Muscle layer of duodenum (tissue), 2 donors: ENCODE data around the gene ZNF827.

Experiments
- H3K27ac ChIP-seq: one replicate; pipeline ENCODE4 v1.7.0; 2013; ENCODE audit warnings: mild to moderate bottlenecking, low read length
- H3K27me3 ChIP-seq: one replicate; pipeline ENCODE4 v1.7.0; 2013; ENCODE audit warnings: low read depth, mild to moderate bottlenecking, control low read depth, low read length
- H3K36me3 ChIP-seq, 2 donors: one replicate each; pipeline ENCODE4 v1.7.0; 2013; ENCODE audit warnings: low read length in 2 of 2, control low read depth in 1 of 2, mild to moderate bottlenecking in 1 of 2; ENCODE audit not compliant: insufficient read depth in 2 of 2, control insufficient read depth in 1 of 2
- H3K4me1 ChIP-seq, 2 donors: one replicate each; pipeline ENCODE4 v1.7.0; 2013; ENCODE audit warnings: low read length in 2 of 2, mild to moderate bottlenecking in 2 of 2, control low read depth in 1 of 2, moderate library complexity in 1 of 2; ENCODE audit not compliant: insufficient read depth in 2 of 2, control insufficient read depth in 1 of 2
- H3K4me3 ChIP-seq, 2 donors: one replicate each; pipeline ENCODE4 v1.7.0; 2013; ENCODE audit warnings: low read length in 2 of 2, low read depth in 1 of 2, mild to moderate bottlenecking in 1 of 2
- H3K9me3 ChIP-seq, 2 donors: one replicate each; pipeline ENCODE4 v1.7.0; 2013; ENCODE audit warnings: low read length in 2 of 2, control low read depth in 1 of 2, mild to moderate bottlenecking in 1 of 2; ENCODE audit not compliant: control insufficient read depth in 1 of 2
- donor health status: healthy.

Gene ZNF827

DNA sequence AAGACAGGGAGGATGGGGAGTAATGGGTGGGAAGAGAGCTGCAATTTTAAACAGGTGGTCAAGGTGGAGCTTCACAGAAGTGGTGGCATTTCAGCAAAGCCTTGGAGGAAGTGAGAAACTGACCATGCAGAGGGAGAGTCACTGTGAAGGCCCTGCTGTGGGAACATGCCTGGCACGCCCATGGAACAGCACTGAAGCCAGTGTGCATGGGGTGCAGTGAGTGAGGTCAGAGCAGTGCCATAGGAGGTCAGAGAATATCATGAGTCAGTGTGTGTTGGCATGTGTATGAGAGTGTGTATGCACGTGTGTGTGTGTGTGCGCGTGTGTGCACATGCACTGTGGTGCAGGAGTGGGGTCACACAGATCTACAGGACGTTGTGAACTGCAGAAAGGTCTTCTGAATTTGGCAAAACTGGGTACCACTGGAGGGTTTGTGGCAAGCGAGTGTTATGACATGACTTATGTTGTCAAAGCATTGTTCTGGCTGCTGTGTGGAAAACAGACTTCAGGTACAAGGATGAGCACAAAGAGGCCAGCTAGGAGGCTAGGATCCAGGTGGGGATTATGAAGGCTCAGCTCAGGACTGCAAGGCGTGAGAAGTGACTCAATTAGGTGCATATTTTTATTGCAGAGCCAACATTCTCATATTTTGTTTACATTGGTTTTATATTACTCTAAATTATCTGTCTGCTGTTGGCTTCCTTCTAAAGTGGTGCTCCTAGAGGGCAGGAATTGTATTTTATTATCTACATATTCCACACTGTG, 34.0 kb downstream of the ZNF827 start:
- Histone ChIP-seq H3K27ac (no peak overlapping the region), H3K27me3 (no peaks in the 10 kb centered on the region), H3K9me3 (no peaks in the 10 kb centered on the region), H3K4me1 (no peaks in the 10 kb centered on the region), H3K4me3 (no peak overlapping the region), H3K36me3 (peaks cover 8 to 12% of the 10 kb centered on the region in 2 donors)

DNA sequence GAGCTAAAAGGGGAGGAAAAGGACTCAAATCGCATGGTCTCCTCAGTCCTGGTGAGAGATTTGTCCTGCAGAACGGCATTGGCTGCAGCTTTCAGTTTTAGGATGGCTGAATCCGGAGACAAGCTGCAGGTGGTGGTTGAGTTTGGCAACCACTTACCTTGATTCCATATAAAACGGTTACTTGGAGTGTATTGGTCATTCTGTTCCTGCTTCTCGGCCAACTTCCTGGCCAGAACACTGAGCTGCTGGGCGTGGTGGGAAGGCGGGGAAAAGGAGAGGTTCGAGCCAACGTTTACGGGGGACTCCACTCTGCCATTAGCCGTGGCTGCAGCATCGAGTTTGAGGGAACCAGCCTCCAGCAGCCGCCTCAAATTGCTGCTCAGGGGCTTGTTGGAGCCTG, 36.1 kb downstream of the ZNF827 start:
- Histone ChIP-seq H3K27ac (no peak overlapping the region), H3K36me3 (peaks cover 8 to 12% of the 10 kb centered on the region in 2 donors), H3K4me3 (no peak overlapping the region), H3K4me1 (no peaks in the 10 kb centered on the region), H3K27me3 (no peaks in the 10 kb centered on the region), H3K9me3 (no peaks in the 10 kb centered on the region)

- Histone ChIP-seq H3K4me3 (no peak overlapping the region), H3K36me3 (peaks cover 8 to 12% of the 10 kb centered on the region in 2 donors), H3K27ac (no peak overlapping the region), H3K27me3 (no peaks in the 10 kb centered on the region), H3K4me1 (no peaks in the 10 kb centered on the region), H3K9me3 (no peaks in the 10 kb centered on the region)
These were observed 38.6 kb downstream of the ZNF827 start for GRCh38 chr4:145899886-145900460.

- Histone ChIP-seq H3K9me3 (no peaks in the 10 kb centered on the region), H3K36me3 (peaks cover 8 to 12% of the 10 kb centered on the region in 2 donors), H3K27me3 (no peaks in the 10 kb centered on the region), H3K4me3 (no peak overlapping the region), H3K27ac (no peak overlapping the region), H3K4me1 (no peaks in the 10 kb centered on the region)
These were observed 39.6 kb downstream of the ZNF827 start for GRCh38 chr4:145898926-145899531.

- Histone ChIP-seq H3K36me3 (peaks cover 8 to 12% of the 10 kb centered on the region in 2 donors), H3K9me3 (no peaks in the 10 kb centered on the region), H3K27ac (no peak overlapping the region), H3K4me3 (no peak overlapping the region), H3K27me3 (no peaks in the 10 kb centered on the region), H3K4me1 (no peaks in the 10 kb centered on the region)
These were observed 40.2 kb downstream of the ZNF827 start for GRCh38 chr4:145898466-145898865.

- no peaks in the 10 kb centered on the region for H3K4me1 ChIP-seq
- H3K36me3 ChIP-seq = peaks cover 0 to 6% of the 10 kb centered on the region in 2 donors
- H3K4me3 ChIP-seq = no peak overlapping the region
- H3K27ac ChIP-seq = no peak overlapping the region
- H3K9me3 ChIP-seq = no peaks in the 10 kb centered on the region
- no peaks in the 10 kb centered on the region for H3K27me3 ChIP-seq
These were observed 43.6 kb downstream of the ZNF827 start for GRCh38 chr4:145895056-145895455.

DNA sequence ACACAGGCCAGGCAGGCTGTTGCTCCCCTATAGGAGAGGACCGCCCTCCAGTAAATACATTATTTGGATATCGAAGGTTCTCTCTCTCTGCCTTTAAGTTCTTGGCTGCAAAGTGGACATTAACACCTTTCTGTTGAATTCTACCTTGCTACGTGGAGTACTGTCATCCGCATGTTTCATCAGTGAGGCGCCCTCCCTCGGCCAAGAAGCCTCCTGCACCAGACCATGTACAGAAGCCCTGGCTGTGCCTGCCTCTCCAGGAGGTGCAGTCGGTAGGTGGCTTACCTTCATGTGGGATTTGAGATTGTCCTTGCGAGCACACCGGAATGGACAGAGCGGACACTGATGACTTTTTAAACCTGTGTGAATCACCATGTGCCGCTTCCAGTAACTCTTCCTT, 46.7 kb downstream of the ZNF827 start:
- peaks cover 0 to 6% of the 10 kb centered on the region in 2 donors for H3K36me3 ChIP-seq
- H3K9me3 ChIP-seq = no peaks in the 10 kb centered on the region
- no peaks in the 10 kb centered on the region for H3K27me3 ChIP-seq
- H3K4me1 ChIP-seq = peaks cover 0 to 1% of the 10 kb centered on the region in 2 donors
- H3K4me3 ChIP-seq = no peak overlapping the region
- no peak overlapping the region for H3K27ac ChIP-seq

- H3K27ac ChIP-seq = no peak overlapping the region
- H3K4me1 ChIP-seq = peaks cover 0 to 14% of the 10 kb centered on the region in 2 donors
- no peak overlapping the region for H3K4me3 ChIP-seq
- H3K27me3 ChIP-seq = no peaks in the 10 kb centered on the region
- H3K9me3 ChIP-seq = no peaks in the 10 kb centered on the region
- peaks cover 0 to 6% of the 10 kb centered on the region in 2 donors for H3K36me3 ChIP-seq
These were observed 47.9 kb downstream of the ZNF827 start for GRCh38 chr4:145890689-145891088.

GRCh38 chr4:145888393-145888792, 50.2 kb downstream of the ZNF827 start:
- no peak overlapping the region for H3K27ac ChIP-seq
- H3K9me3 ChIP-seq = no peaks in the 10 kb centered on the region
- no peak overlapping the region for H3K4me3 ChIP-seq
- peaks cover 0 to 6% of the 10 kb centered on the region in 2 donors for H3K36me3 ChIP-seq
- peaks cover 0 to 14% of the 10 kb centered on the region in 2 donors for H3K4me1 ChIP-seq
- H3K27me3 ChIP-seq = no peaks in the 10 kb centered on the region

GRCh38 chr4:145887241-145887991, 51.2 kb downstream of the ZNF827 start:
- Histone ChIP-seq H3K27ac (peak overlapping the region; percentile 57), H3K27me3 (no peaks in the 10 kb centered on the region), H3K36me3 (peaks cover 0 to 6% of the 10 kb centered on the region in 2 donors), H3K9me3 (no peaks in the 10 kb centered on the region), H3K4me3 (no peak overlapping the region), H3K4me1 (peaks cover 0 to 14% of the 10 kb centered on the region in 2 donors)

DNA sequence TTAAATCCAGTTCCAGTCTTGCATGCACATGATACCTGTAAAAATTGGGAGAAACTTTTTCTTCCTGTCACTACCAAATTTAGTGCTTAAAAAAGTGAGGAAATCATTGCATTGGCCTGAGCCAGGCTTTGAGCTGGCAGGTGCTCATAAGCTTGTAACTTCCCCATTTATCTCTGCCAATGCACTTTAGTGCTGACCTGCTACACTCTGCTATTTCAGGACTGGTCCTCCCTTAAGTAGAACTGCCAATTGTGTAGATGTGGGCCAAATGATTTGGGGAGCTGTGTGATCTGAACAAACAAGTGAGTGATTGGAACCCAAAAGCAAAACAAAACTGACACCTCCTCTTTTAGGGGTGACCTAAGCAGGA, 51.8 kb downstream of the ZNF827 start:
- Histone ChIP-seq H3K4me1 (peaks cover 0 to 18% of the 10 kb centered on the region in 2 donors), H3K4me3 (no peak overlapping the region), H3K36me3 (peaks cover 0 to 6% of the 10 kb centered on the region in 2 donors), H3K27ac (no peak overlapping the region), H3K27me3 (no peaks in the 10 kb centered on the region), H3K9me3 (no peaks in the 10 kb centered on the region)
